HUES6 (cell line): ENCODE data around the gene ANGPTL7.

Experiments
- H3K27ac ChIP-seq: 2 replicates; pipeline ENCODE4 v1.7.0; 2013; ENCODE audit warnings: low read depth, mild to moderate bottlenecking, low read length, inconsistent platforms
- H3K27me3 ChIP-seq: 2 replicates; pipeline ENCODE4 v1.6.1; 2013; ENCODE audit warnings: low read length; ENCODE audit not compliant: control insufficient read depth, insufficient read depth
- H3K36me3 ChIP-seq: 2 replicates; pipeline ENCODE4 v1.6.1; 2013; ENCODE audit warnings: low read length; ENCODE audit not compliant: control insufficient read depth, insufficient read depth
- H3K4me1 ChIP-seq: 2 replicates; pipeline ENCODE4 v1.6.1; 2013; ENCODE audit warnings: low read length; ENCODE audit not compliant: control insufficient read depth, insufficient read depth
- H3K4me3 ChIP-seq: 2 replicates; pipeline ENCODE4 v1.5.1; 2013; ENCODE audit warnings: low read depth, low read length
- H3K9ac ChIP-seq: one replicate; pipeline ENCODE4 v1.6.1; 2013; ENCODE audit warnings: mild to moderate bottlenecking, low read length
- H3K9me3 ChIP-seq: 2 replicates; pipeline ENCODE4 v1.6.1; 2013; ENCODE audit warnings: low read depth, low read length; ENCODE audit not compliant: control insufficient read depth, insufficient read depth

Gene ANGPTL7

GRCh38 chr1:11238311-11238710, 49.2 kb downstream of the ANGPTL7 start:
- H3K36me3 ChIP-seq, result peaks cover 87% of the 10 kb centered on the region
- H3K27me3 ChIP-seq, result no peaks in the 10 kb centered on the region
- H3K4me1 ChIP-seq, result no peaks in the 10 kb centered on the region
- no peak overlapping the region for H3K27ac ChIP-seq
- no peak overlapping the region for H3K4me3 ChIP-seq
- no peaks in the 10 kb centered on the region for H3K9me3 ChIP-seq
- no peak overlapping the region for H3K9ac ChIP-seq

DNA sequence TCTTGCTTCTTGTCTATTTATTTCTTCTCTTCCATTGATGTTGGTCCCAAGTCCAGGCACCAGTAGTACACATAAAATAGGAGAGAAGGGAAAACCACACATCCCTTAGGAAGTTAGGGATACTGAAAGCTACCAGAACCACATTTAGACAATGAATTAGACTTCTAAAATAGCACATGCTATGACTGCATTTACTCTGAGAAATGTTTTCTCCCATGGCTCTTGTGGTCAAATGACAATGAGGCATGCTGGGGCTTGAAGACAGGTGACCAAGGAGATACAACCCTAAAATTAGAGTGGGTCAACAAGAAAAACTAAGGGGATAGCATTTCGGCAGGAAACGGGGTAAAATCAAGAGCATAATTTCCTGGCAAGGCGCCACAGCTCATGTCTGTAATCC, 56.1 kb downstream of the ANGPTL7 start:
- Histone ChIP-seq H3K9ac (no peak overlapping the region), H3K27ac (no peak overlapping the region), H3K4me1 (no peaks in the 10 kb centered on the region), H3K36me3 (peaks cover 66% of the 10 kb centered on the region), H3K9me3 (no peaks in the 10 kb centered on the region), H3K27me3 (no peaks in the 10 kb centered on the region), H3K4me3 (no peak overlapping the region)
